Omental fat pad (tissue), 4 donors: ENCODE results near the gene COL26A1. TPM values are rescaled to one million over a fixed set of nuclear protein-coding genes. Genes with fewer than 3 reads are reported as not detected.

Source experiments
- ATAC-seq: fragments of 150-250 bp; one replicate; pipeline ENCODE4 v1.9.1; 2016; ENCODE audit warnings: mild to moderate bottlenecking, moderate library complexity; ENCODE audit not compliant: low FRiP score
- DNase-seq: peaks from one replicate; pipeline ENCODE4 v3.0.0-alpha.2; 2019; ENCODE audit warnings: low spot score
- total RNA-seq, 4 donors: library from RNA; depleted of rRNA; stranded (reverse); fragments of >200 nt; gene quantifications; one replicate each; pipeline ENCODE4 v1.1.0, GENCODE V29; 2016
- TF ChIP-seq, protein P1 (sequence below), 3 donors: fragments of 450-650 bp; IDR thresholded peaks; one replicate each; pipeline ENCODE4 v1.5.1; 2016 to 2017; ENCODE audit warnings: antibody characterized with exemption in 3 of 3, mild to moderate bottlenecking in 3 of 3, moderate library complexity in 2 of 3

COL26A1 gene
- total RNA-seq, 4 donors from 2014 or later: 0.37 TPM; not detected in 3

GRCh38 chr7:101441890-101442289, 79.2 kb downstream of the COL26A1 start:
- DNase-seq: no peak
- ATAC-seq: no peak
- TF ChIP-seq, protein P1, sequence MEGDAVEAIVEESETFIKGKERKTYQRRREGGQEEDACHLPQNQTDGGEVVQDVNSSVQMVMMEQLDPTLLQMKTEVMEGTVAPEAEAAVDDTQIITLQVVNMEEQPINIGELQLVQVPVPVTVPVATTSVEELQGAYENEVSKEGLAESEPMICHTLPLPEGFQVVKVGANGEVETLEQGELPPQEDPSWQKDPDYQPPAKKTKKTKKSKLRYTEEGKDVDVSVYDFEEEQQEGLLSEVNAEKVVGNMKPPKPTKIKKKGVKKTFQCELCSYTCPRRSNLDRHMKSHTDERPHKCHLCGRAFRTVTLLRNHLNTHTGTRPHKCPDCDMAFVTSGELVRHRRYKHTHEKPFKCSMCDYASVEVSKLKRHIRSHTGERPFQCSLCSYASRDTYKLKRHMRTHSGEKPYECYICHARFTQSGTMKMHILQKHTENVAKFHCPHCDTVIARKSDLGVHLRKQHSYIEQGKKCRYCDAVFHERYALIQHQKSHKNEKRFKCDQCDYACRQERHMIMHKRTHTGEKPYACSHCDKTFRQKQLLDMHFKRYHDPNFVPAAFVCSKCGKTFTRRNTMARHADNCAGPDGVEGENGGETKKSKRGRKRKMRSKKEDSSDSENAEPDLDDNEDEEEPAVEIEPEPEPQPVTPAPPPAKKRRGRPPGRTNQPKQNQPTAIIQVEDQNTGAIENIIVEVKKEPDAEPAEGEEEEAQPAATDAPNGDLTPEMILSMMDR (IDR thresholded peaks at IDR 0.05): no peak

DNA sequence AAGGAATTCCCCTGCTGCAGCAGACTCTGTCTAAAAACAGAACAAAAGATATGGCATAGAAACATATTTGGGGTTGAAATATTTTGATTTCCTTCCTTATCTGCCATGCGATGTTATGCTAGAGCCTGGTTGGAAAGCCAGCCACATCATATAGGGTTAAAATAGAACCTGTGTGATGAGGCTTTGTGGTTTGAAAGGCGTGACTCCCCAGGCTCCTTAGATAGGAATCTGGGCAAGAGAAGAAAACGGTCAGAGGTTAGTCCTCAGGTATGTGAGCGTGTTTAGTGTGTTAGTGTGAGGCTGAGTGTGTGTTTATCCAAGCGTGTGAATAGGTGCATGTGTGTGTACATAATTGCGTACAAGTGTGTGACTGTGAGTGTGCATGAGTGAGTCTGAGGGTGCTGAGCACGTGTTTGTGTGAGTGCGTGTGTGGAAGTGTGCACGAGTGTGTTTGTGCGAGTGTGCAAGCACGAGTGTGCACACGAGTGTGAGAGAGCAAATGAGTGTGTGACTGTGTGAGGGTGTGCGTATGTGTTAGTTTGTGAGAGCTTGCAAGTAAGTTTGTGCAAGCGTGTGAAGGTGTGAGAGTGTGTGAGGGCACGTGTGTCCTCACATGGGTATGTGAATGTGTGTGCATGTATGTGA, 79.9 kb downstream of the COL26A1 start:
- ATAC-seq: no peak
- TF ChIP-seq, protein P1 (IDR thresholded peaks at IDR 0.05): no peak
- DNase-seq: no peak

DNA sequence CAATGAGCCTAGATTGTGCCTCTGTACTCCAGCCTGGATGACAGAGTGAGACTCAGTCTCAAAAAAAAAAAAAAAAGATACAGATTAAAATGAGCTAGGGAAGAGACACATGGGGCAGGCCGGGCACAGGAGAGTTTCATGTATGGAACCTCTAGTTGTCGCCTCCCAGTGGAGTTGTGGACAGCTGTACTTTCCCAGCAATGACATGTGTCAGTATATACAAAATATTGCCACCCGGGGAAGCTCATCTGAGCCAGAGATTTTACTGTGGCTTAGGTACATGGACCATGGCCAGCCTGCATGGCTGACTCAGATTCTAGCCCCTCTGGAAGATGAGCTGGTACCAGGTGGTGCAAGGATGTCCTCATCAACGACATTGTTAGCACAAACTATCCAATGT, 87.4 kb downstream of the COL26A1 start:
- ATAC-seq: no peak
- TF ChIP-seq, protein P1 (IDR thresholded peaks at IDR 0.05): no peak
- DNase-seq: no peak

DNA sequence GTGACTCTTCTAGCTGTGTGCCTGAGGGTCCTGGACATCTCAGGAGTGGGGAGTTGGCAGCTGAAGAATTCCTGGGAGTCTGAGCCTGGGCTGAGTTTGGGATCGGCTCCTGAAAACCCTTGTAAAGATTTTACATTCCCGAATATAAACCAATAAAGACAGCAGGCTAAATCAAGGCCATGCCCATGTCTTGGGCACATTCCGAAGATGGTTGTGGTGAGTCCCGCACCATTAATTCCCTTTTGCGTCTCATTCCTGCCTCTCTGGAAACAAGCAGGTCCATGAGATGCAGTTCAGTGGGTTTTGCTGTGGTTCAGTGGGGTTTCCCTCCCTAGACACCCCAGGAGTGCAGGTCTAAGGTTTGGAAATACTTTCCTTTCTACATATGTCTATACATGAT, 90.9 kb downstream of the COL26A1 start:
- TF ChIP-seq, protein P1 (IDR thresholded peaks at IDR 0.05): no peak
- ATAC-seq: no peak

GRCh38 chr7:101457001-101457750, 94.5 kb downstream of the COL26A1 start:
- TF ChIP-seq, protein P1 (IDR thresholded peaks at IDR 0.05): no peak
- DNase-seq: no peak
- no peak for ATAC-seq

More for the DNA sequence above, 90.9 kb downstream of the COL26A1 start:
- DNase-seq: no peak

- DNase-seq: no peak
Measured at GRCh38 chr7:101465131-101465530, 102.5 kb downstream of the COL26A1 start.

More at GRCh38 chr7:101465131-101465530, 102.5 kb downstream of the COL26A1 start:
- no peak for ATAC-seq
- TF ChIP-seq, protein P1 (IDR thresholded peaks at IDR 0.05): no peak
